Activated CD4-positive, alpha-beta T cell treated with anti-CD3 and anti-CD28 coated beads, Interleukin-2, amount 10 ng/mL, durations not matched to agents 24 days and 14 days (primary cell): Measurements from ENCODE around the gene PCDHA3. TPM values are rescaled to one million over a fixed set of nuclear protein-coding genes. Genes with fewer than 3 reads are reported as not detected.

Experiments
- total RNA-seq: library from RNA; stranded (reverse); gene quantifications from 2 replicates; pipeline ENCODE4 v1.2.3, GENCODE V29; 2022

Gene PCDHA3
- total RNA-seq, 1 donor from 2014 or later = not detected

Other genes starting within 250 kb of the PCDHA3 start
- 53.8 and 54.9 TPM in 2 replicates for gene SRA1, start 243.6 kb upstream of the PCDHA3 start, total RNA-seq
- gene APBB3, start 236.5 kb upstream of the PCDHA3 start, total RNA-seq = 16.5 and 17.8 TPM in 2 replicates
- gene SLC35A4, start 236.2 kb upstream of the PCDHA3 start, total RNA-seq = 105 and 106 TPM in 2 replicates
- gene CD14, start 167.9 kb upstream of the PCDHA3 start, total RNA-seq = 0.31 and 0.35 TPM in 2 replicates
- 38.1 and 41.9 TPM in 2 replicates for gene TMCO6, start 161.6 kb upstream of the PCDHA3 start, total RNA-seq
- 63.2 and 63.6 TPM in 2 replicates for gene NDUFA2, start 153.4 kb upstream of the PCDHA3 start, total RNA-seq
- gene IK, start 153.2 kb upstream of the PCDHA3 start, total RNA-seq = 112 and 113 TPM in 2 replicates
- 41.6 and 42.9 TPM in 2 replicates for gene WDR55, start 136.2 kb upstream of the PCDHA3 start, total RNA-seq
- gene DND1, start 127.5 kb upstream of the PCDHA3 start, total RNA-seq = 2.8 and 3.8 TPM in 2 replicates
- gene HARS1, start 109.7 kb upstream of the PCDHA3 start, total RNA-seq = 109 and 115 TPM in 2 replicates
- 28.0 and 29.6 TPM in 2 replicates for gene HARS2, start 109.6 kb upstream of the PCDHA3 start, total RNA-seq
- 67.1 and 67.2 TPM in 2 replicates for gene ZMAT2, start 100.6 kb upstream of the PCDHA3 start, total RNA-seq
- gene PCDHA1, start 14.9 kb upstream of the PCDHA3 start, total RNA-seq = not detected in 2 replicates
- gene PCDHA2, start 6.2 kb upstream of the PCDHA3 start, total RNA-seq = not detected in 2 replicates
- gene PCDHA4, start 6.0 kb downstream of the PCDHA3 start, total RNA-seq = not detected in 2 replicates
- not detected in 2 replicates for gene PCDHA5, start 20.6 kb downstream of the PCDHA3 start, total RNA-seq
- not detected in 2 replicates for gene PCDHA6, start 26.9 kb downstream of the PCDHA3 start, total RNA-seq
- not detected in 2 replicates for gene PCDHA7, start 33.2 kb downstream of the PCDHA3 start, total RNA-seq
- not detected in 2 replicates for gene PCDHA8, start 40.1 kb downstream of the PCDHA3 start, total RNA-seq
- gene PCDHA9, start 47.3 kb downstream of the PCDHA3 start, total RNA-seq = not detected in 2 replicates
- not detected in 2 replicates for gene PCDHA10, start 54.8 kb downstream of the PCDHA3 start, total RNA-seq
- not detected in 2 replicates for gene PCDHA11, start 67.9 kb downstream of the PCDHA3 start, total RNA-seq
- not detected in 2 replicates for gene PCDHA12, start 74.3 kb downstream of the PCDHA3 start, total RNA-seq
- not detected in 2 replicates for gene PCDHA13, start 81.1 kb downstream of the PCDHA3 start, total RNA-seq
- not detected in 2 replicates for gene PCDHAC1, start 125.2 kb downstream of the PCDHA3 start, total RNA-seq
- not detected in 2 replicates for gene PCDHAC2, start 165.4 kb downstream of the PCDHA3 start, total RNA-seq